ENCODE measurements around the gene PCDHB1. TPM values are rescaled to one million over a fixed set of nuclear protein-coding genes. Genes with fewer than 3 reads are reported as not detected.
"Not testable (repeated sequence)": the region's sequence is repeated elsewhere in the genome, so short reads cannot be mapped to it uniquely, and the experiment has no call there.

The PCDHB1 gene
- total RNA-seq, 1 donor from 2014 or later, result not detected

DNA sequence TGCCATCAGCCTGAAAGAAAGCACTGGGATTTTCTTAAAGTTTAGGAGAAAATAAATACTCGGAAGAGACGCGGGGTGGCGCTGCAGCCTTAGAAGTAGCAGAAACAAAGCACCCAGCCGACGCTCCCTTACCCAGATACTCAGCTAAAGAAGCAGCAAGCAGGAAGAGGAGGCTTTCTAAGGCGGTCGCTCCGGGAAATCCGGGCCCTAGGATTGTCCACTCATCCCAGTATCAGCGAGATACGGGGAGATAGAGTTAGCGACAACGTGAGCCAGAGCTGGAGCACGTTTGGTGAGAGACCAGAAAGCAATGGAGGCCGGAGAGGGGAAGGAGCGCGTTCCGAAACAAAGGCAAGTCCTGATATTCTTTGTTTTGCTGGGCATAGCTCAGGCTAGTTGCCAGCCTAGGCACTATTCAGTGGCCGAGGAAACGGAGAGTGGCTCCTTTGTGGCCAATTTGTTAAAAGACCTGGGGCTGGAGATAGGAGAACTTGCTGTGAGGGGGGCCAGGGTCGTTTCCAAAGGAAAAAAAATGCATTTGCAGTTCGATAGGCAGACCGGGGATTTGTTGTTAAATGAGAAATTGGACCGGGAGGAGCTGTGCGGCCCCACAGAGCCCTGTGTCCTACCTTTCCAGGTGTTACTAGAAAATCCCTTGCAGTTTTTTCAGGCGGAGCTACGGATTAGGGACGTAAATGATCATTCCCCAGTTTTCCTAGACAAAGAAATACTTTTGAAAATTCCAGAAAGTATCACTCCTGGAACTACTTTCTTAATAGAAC, 43.5 kb downstream of the PCDHB1 start, which contains the start of gene PCDHB2:
Gene PCDHB2, plus strand, starts transcription at position 135 of the 782 bp plus-strand sequence. Its CDS starts 176 bp downstream, at position 311.
- H3K4me3 ChIP-seq (ENCODE audit: insufficient read depth, low read depth, low read length), result peak within 1 kb of the TSS; percentile 28
- Mint-ChIP-seq H3K4me1 (ENCODE audit: low read depth, unreplicated experiment) (peaks cover 3% of the 10 kb centered on the region), H3K36me3 (ENCODE audit: low read depth, unreplicated experiment) (peaks cover 18% of the 10 kb centered on the region), H3K9me3 (ENCODE audit: unreplicated experiment) (peaks cover 9% of the 10 kb centered on the region), H3K27ac (ENCODE audit: unreplicated experiment) (peak within 1 kb of the TSS; percentile 95), H3K27me3 (ENCODE audit: low read depth, unreplicated experiment) (no peaks in the 10 kb centered on the region), H3K4me3 (ENCODE audit: unreplicated experiment) (peak within 1 kb of the TSS; percentile 93)
- H3K79me2 ChIP-seq (ENCODE audit: insufficient read depth, low read length), result no peaks in the 10 kb centered on the region
- TF ChIP-seq CTCF (IDR thresholded peaks at IDR 0.05; ENCODE audit: insufficient read depth, low read depth, low read length) (no peak), EZH2 (IDR thresholded peaks at IDR 0.05; ENCODE audit: insufficient read depth, low read length) (no peak)
- no peaks in the 10 kb centered on the region for H3K27me3 ChIP-seq (ENCODE audit: insufficient read depth, low read length)
- no peak within 1 kb of the TSS for H2AFZ ChIP-seq (ENCODE audit: low read depth, low read length)
- peak within 1 kb of the TSS; percentile 27 for H3K9ac ChIP-seq (ENCODE audit: low read length)
- H3K4me2 ChIP-seq (ENCODE audit: low read length), result peak within 1 kb of the TSS; percentile 19
- no peaks in the 10 kb centered on the region for H3K36me3 ChIP-seq (ENCODE audit: insufficient read depth, low read length)
- no peaks in the 10 kb centered on the region for H3K9me3 ChIP-seq (ENCODE audit: insufficient read depth, low read depth, low read length)
- H3K27ac ChIP-seq (ENCODE audit: low read depth, low read length), result no peak within 1 kb of the TSS
- H4K20me1 ChIP-seq (ENCODE audit: insufficient read depth, low read length), result no peaks in the 10 kb centered on the region
- DNase-seq (ENCODE audit: low read depth), result peak; percentile 1
- no peaks in the 10 kb centered on the region for H3K4me1 ChIP-seq (ENCODE audit: insufficient read depth, low read length)
- FAIRE-seq, result no peak

GRCh38 chr5:141095263-141095641, 44.1 kb downstream of the PCDHB1 start:
- no peak for FAIRE-seq
- no peak overlapping the region for H3K4me2 ChIP-seq (ENCODE audit: low read length)
- peaks cover 23% of the 10 kb centered on the region for H3K36me3 Mint-ChIP-seq (ENCODE audit: low read depth, unreplicated experiment)

GRCh38 chr5:141096181-141096580, 45.0 kb downstream of the PCDHB1 start:
- H3K4me3 Mint-ChIP-seq (ENCODE audit: unreplicated experiment), result peak overlapping the region; percentile 43

More at GRCh38 chr5:141095263-141095641, 44.1 kb downstream of the PCDHB1 start:
- Histone ChIP-seq H3K79me2 (ENCODE audit: insufficient read depth, low read length) (no peaks in the 10 kb centered on the region), H3K4me3 (ENCODE audit: insufficient read depth, low read depth, low read length) (no peak overlapping the region), H3K36me3 (ENCODE audit: insufficient read depth, low read length) (no peaks in the 10 kb centered on the region), H3K27ac (ENCODE audit: low read depth, low read length) (no peak overlapping the region), H2AFZ (ENCODE audit: low read depth, low read length) (no peak overlapping the region), H4K20me1 (ENCODE audit: insufficient read depth, low read length) (no peaks in the 10 kb centered on the region), H3K9me3 (ENCODE audit: insufficient read depth, low read depth, low read length) (peaks cover 1% of the 10 kb centered on the region), H3K27me3 (ENCODE audit: insufficient read depth, low read length) (no peaks in the 10 kb centered on the region), H3K9ac (ENCODE audit: low read length) (no peak overlapping the region), H3K4me1 (ENCODE audit: insufficient read depth, low read length) (no peaks in the 10 kb centered on the region)
- no peak for DNase-seq (ENCODE audit: low read depth)
- Mint-ChIP-seq H3K27me3 (ENCODE audit: low read depth, unreplicated experiment) (no peaks in the 10 kb centered on the region), H3K4me3 (ENCODE audit: unreplicated experiment) (peak overlapping the region; percentile 93), H3K9me3 (ENCODE audit: unreplicated experiment) (peaks cover 10% of the 10 kb centered on the region), H3K27ac (ENCODE audit: unreplicated experiment) (peak overlapping the region; percentile 95), H3K4me1 (ENCODE audit: low read depth, unreplicated experiment) (peaks cover 3% of the 10 kb centered on the region)
- TF ChIP-seq EZH2 (IDR thresholded peaks at IDR 0.05; ENCODE audit: insufficient read depth, low read length), result no peak
- no peak for TF ChIP-seq CTCF (IDR thresholded peaks at IDR 0.05; ENCODE audit: insufficient read depth, low read depth, low read length)

GRCh38 chr5:141096586-141096985, 45.4 kb downstream of the PCDHB1 start:
- H2AFZ ChIP-seq (ENCODE audit: low read depth, low read length); H3K79me2 ChIP-seq (ENCODE audit: insufficient read depth, low read length); H3K4me2 ChIP-seq (ENCODE audit: low read length); DNase-seq (ENCODE audit: low read depth); H3K4me3 ChIP-seq (ENCODE audit: insufficient read depth, low read depth, low read length); H3K27me3 ChIP-seq (ENCODE audit: insufficient read depth, low read length); H4K20me1 ChIP-seq (ENCODE audit: insufficient read depth, low read length); H3K4me1 ChIP-seq (ENCODE audit: insufficient read depth, low read length); H3K9ac ChIP-seq (ENCODE audit: low read length); H3K36me3 ChIP-seq (ENCODE audit: insufficient read depth, low read length); H3K27ac ChIP-seq (ENCODE audit: low read depth, low read length); H3K4me3 Mint-ChIP-seq (ENCODE audit: unreplicated experiment); H3K27ac Mint-ChIP-seq (ENCODE audit: unreplicated experiment); H3K27me3 Mint-ChIP-seq (ENCODE audit: low read depth, unreplicated experiment); FAIRE-seq; H3K4me1 Mint-ChIP-seq (ENCODE audit: low read depth, unreplicated experiment): not testable (repeated sequence)
- peaks cover 31% of the 10 kb centered on the region for H3K36me3 Mint-ChIP-seq (ENCODE audit: low read depth, unreplicated experiment)
- peaks cover 19% of the 10 kb centered on the region for H3K9me3 Mint-ChIP-seq (ENCODE audit: unreplicated experiment)
- H3K9me3 ChIP-seq (ENCODE audit: insufficient read depth, low read depth, low read length), result peaks cover 12% of the 10 kb centered on the region

More at GRCh38 chr5:141096181-141096580, 45.0 kb downstream of the PCDHB1 start:
- not testable (repeated sequence) for H3K9ac ChIP-seq (ENCODE audit: low read length); H3K9me3 ChIP-seq (ENCODE audit: insufficient read depth, low read depth, low read length); FAIRE-seq; H3K36me3 ChIP-seq (ENCODE audit: insufficient read depth, low read length); H3K27me3 Mint-ChIP-seq (ENCODE audit: low read depth, unreplicated experiment); H2AFZ ChIP-seq (ENCODE audit: low read depth, low read length); H3K4me1 ChIP-seq (ENCODE audit: insufficient read depth, low read length); H3K27ac Mint-ChIP-seq (ENCODE audit: unreplicated experiment); H3K4me3 ChIP-seq (ENCODE audit: insufficient read depth, low read depth, low read length); H3K4me1 Mint-ChIP-seq (ENCODE audit: low read depth, unreplicated experiment); H3K27me3 ChIP-seq (ENCODE audit: insufficient read depth, low read length); H3K4me2 ChIP-seq (ENCODE audit: low read length); H3K27ac ChIP-seq (ENCODE audit: low read depth, low read length); H3K79me2 ChIP-seq (ENCODE audit: insufficient read depth, low read length); DNase-seq (ENCODE audit: low read depth); H4K20me1 ChIP-seq (ENCODE audit: insufficient read depth, low read length)
- H3K9me3 Mint-ChIP-seq (ENCODE audit: unreplicated experiment), result peaks cover 15% of the 10 kb centered on the region
- H3K36me3 Mint-ChIP-seq (ENCODE audit: low read depth, unreplicated experiment), result peaks cover 27% of the 10 kb centered on the region

Measured in astrocyte (in vitro differentiated cells and primary cell).